Inferior parietal cortex (tissue), 1 donor: ENCODE data around the gene NR2F1-AS1.
"Not testable (repeated sequence)": the region's sequence is repeated elsewhere in the genome, so short reads cannot be mapped to it uniquely, and the experiment has no call there.

ENCODE experiments used
- DNase-seq: peaks from one replicate; pipeline ENCODE4 v3.0.0-alpha.2; 2016; ENCODE audit errors: extremely low spot score

The NR2F1-AS1 gene

DNA sequence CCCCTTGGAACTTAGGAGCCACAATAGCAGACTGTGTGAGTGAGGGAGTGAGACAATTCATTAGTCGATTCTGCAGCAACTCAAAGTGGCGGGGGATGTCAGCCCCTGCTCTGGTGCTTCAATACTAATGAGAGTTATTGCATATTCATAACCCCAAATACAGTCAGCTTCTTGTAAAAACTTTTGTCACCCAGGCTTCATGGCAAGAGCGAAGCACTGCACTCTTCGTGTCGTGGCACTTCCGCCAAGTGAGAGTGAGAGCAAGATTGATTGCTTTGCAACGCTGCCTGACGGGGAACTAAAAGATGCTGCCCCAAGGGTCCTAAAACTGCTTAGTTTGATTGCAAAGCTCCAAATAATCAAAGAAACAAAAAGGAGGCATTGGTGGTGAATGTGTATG, 150.9 kb downstream of the NR2F1-AS1 start:
- DNase-seq, result no peak

- no peak for DNase-seq
These were observed 152.2 kb downstream of the NR2F1-AS1 start for GRCh38 chr5:93428868-93429267.

DNA sequence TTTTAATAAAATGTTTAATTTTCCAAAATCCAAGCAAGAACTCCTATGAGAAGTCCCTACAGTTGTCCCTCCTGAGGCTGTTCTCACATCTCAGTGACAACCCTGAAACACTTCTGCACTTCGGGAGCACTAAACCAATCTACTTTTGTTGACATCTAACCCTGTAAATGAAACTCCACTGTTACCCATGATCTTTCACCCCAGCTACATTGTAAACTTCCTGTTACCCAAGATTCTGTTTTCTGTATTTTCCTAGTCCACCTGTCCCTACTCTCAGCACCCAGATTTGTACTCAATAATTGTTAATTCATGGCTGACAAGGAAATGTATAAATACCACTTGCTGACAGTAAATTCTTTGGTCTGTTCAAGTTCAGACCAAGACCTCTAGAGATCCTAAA, 153.7 kb downstream of the NR2F1-AS1 start:
- DNase-seq, result no peak

DNA sequence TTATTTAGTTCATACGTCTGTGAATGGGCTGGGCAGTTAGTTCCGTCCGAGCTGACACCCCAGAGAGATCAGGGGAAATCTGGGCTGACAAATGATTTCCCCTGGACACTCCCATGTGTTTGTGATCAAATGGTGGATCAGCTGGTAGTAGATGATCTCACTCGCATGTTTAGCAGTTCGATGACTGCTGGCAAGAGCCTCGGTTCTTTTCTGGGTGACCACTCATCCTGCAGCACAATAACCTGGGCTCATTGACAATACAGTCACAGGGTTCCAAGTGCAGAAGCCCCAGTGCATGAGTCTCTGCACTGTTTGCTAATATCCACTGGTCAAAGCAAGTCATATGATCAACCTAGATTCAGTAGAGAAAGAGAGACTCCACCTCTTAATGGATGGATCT, 155.9 kb downstream of the NR2F1-AS1 start:
- DNase-seq, result no peak

- no peak for DNase-seq
These were observed 157.7 kb downstream of the NR2F1-AS1 start for GRCh38 chr5:93423300-93423699.

- no peak for DNase-seq
These were observed 158.3 kb downstream of the NR2F1-AS1 start for GRCh38 chr5:93422652-93423280.

DNA sequence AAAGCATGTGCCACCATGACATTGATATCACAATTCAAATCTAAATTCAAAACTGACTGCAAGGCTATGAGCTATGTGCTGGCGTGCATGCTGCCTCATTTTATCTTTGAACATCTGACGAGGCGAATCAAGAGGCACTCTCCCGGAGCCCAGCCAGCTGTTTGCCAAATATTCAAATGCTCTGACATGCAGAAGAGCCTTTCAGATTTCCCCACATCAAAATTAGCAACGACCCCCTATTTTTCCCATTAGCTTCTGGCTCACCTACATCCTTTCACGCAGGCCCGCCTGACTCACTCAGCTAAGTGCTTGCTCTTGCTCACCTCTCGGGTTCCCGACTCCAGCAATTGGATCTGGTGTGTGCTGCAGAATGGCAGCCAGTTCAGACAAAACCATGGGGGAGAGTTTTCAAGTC, 159.0 kb downstream of the NR2F1-AS1 start:
- no peak for DNase-seq

DNA sequence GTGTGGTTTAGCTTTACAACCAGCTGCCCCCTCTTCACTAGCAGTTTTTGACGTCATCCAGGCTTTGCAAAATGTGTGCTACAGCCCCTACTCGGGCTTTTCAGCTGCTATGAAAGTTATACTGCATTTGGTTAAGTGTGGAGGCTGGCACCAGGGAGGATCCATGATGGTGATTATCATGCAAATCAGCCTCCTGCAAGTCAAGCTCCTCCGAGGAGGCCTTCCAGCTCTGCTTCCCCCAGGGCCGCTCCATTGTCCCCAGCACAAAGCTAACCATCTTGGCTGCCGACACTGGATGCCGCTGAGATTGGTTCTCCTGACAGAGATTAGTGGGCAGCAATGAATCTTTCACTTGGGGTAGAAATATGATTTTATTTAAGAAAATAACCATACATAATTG, 159.6 kb downstream of the NR2F1-AS1 start:
- DNase-seq, result no peak

GRCh38 chr5:93417490-93417889, 163.5 kb downstream of the NR2F1-AS1 start:
- DNase-seq, result no peak

GRCh38 chr5:93415819-93416218, 165.2 kb downstream of the NR2F1-AS1 start:
- no peak for DNase-seq

DNA sequence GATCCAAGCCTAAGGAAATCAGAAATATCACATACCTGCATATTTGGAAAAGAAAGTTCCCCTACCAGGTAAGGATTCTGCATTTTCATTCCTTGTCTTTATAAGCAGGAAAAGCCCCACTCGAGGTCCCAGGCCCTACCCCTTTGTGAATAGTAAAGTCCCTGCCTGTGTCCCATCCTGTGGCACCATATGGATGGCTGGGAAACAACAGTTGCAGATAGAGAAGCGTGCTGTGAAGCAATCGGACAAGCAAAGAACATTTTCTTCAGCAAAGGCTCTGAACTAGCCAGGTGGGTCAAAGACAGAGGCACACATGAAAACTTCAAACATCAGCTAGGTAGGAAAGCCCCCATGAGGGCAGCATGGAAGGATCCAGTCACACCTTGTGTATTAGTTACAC, 169.3 kb downstream of the NR2F1-AS1 start:
- no peak for DNase-seq

GRCh38 chr5:93409691-93410090, 171.3 kb downstream of the NR2F1-AS1 start:
- DNase-seq, result no peak

- DNase-seq, result no peak
These were observed 173.6 kb downstream of the NR2F1-AS1 start for GRCh38 chr5:93407454-93407853.

- no peak for DNase-seq
These were observed 174.0 kb downstream of the NR2F1-AS1 start for GRCh38 chr5:93406971-93407401.

- no peak for DNase-seq
These were observed 176.8 kb downstream of the NR2F1-AS1 start for GRCh38 chr5:93404246-93404645.

DNA sequence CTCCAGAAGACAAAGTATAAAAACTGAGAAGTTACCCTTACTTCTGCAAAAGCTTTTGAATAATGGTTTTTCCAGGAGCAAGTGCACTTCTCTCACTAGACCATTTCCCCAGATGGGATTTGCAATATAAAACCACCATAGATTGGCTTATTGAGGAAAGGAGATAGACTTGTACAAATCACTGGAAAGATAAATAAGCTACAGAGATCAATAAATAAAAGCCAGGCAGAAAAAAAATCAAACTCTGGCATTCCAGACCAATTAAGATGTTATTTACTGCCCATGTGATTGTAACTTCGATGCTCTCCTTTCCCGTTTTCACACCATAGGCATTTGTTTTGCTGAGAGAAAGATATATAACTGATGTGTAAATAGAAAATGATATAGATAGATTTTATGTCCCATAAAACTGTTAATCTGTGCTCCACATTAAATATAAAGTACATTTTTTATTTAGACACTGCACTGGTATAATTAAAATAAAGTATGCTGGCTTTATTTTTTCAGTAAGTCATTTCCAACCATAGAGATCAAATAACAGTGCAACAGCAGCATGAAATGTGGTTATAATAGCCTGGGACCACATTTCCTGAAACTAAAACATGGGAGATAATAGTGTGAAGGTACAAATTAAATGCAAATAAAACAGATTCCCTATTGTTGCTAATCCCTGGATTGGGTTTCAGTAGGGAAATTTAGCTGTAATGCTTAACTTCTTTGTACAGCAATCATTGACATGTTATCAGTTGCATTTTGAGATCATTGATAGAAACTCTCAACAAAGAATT, 177.7 kb downstream of the NR2F1-AS1 start:
- DNase-seq, result no peak

GRCh38 chr5:93402451-93402850, 178.6 kb downstream of the NR2F1-AS1 start:
- no peak for DNase-seq

GRCh38 chr5:93401634-93402213, 179.3 kb downstream of the NR2F1-AS1 start:
- DNase-seq, result no peak

DNA sequence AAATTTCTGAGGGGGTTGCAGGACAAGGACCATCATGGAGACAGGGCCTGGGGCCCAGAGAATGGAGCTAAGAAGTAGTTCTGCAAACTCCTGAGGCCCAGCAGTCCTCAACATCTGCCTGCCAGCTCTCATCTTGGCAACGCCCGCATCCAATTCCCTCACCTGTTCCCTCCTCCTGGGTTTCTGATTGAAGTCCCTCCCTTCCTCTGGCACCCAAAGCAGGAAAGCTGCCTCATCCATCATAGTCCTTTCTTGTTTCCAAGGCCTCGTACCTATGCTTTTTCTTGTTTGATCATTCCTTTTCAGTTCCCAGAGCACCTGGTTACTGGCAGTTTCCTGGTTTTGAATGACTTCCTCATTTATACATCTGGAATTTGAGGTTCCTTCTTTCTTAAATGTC, 181.3 kb downstream of the NR2F1-AS1 start:
- DNase-seq, result no peak

DNA sequence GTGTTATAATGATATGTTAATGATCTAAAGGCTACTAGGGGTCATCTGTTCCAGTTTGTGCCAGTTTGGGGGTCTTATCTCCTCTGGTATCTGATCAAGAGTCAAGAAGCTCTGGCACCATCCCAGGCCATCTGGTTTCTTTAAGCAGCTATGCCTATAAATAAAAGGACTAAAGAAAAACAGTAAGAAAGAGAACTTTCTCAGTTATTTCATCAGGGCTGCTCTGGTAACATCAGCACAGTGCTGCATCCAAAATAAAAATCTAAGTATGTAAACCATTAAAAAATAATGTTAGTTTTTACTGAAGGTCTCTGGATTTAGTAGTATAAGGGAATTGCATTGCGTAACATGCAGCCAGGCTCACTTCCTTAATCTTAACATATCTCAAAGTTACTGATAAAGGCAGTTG, 185.0 kb downstream of the NR2F1-AS1 start:
- DNase-seq, result no peak

DNA sequence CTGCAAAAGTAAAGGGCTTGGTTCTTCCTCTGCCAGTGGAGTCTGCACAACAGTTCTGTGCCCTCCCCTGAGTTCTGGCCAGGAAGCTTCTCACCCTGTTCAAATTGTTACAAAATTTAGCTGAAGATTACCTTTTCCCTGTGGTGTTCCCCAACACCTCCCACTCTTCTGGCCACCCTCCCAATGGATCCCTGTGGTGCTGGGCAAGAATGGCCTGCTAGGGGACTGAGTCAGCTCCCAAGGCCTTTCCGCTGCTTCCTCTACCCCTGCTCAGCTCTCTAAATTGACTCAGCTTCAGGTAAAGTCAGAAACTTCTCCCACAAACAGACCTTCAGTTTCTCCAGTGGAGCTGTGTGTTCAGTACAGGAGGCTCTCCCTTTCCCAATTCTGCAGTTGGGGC, 186.0 kb downstream of the NR2F1-AS1 start:
- DNase-seq, result no peak

DNA sequence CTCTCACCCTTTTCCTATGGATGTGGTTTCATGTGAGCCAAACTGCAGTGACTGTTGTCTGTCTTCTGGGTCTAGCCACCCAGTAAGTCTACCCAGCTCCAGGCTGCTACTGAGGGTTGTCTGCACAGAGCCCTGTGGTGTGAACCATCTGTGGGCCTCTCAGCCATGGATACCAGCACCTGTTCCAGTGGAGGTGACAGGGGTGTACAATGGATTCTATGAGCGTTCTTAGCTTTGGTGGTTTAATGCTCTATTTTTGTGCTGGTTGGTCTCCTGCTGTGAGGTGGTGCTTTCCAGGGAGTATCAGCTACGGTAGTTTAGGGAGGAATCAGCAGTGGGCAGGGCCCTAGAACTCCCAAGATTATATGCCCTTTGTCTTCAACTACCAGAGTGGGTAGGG, 186.7 kb downstream of the NR2F1-AS1 start:
- DNase-seq, result no peak

DNA sequence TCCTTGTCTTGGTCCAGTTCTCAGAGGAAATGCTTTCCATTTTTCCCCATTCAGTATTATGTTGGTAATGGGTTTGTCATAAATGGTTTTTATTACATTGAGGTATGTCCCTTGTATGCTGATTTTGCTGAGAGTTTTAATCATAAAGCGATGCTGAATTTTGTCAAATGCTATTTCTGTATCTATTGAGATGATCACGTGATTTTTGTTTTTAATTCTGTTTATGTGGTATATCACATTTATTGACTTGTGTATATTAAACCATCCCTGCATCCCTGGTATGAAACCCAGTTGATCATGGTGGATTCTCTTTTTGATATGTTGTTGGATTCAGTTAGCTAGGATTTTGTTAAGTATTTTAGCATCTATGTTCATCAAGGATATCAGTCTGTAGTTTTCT, 189.8 kb downstream of the NR2F1-AS1 start:
- not testable (repeated sequence) for DNase-seq
